Right renal pelvis (tissue), 4 donors: ENCODE measurements around the gene TIMM44. TPM values are rescaled to one million over a fixed set of nuclear protein-coding genes. Genes with fewer than 3 reads are reported as not detected.
"Not testable (repeated sequence)": the region's sequence is repeated elsewhere in the genome, so short reads cannot be mapped to it uniquely, and the experiment has no call there.

Experiments
- DNase-seq, 4 donors: peaks; one replicate each; pipeline ENCODE4 v3.0.0-alpha.2; 2013; ENCODE audit warnings: low read depth in 4 of 4, low spot score in 3 of 4, missing footprints in 1 of 4
- polyA plus RNA-seq, 4 donors: library from polyadenylated mRNA; unstranded; fragments of 120-200 nt; gene quantifications; one replicate each; pipeline ENCODE4 v1.2.1, GENCODE V29; 2013; ENCODE audit not compliant: insufficient read length in 4 of 4

The TIMM44 gene
- polyA plus RNA-seq, 4 donors, result 36.2 to 50.2 (median 37.9) TPM

DNA sequence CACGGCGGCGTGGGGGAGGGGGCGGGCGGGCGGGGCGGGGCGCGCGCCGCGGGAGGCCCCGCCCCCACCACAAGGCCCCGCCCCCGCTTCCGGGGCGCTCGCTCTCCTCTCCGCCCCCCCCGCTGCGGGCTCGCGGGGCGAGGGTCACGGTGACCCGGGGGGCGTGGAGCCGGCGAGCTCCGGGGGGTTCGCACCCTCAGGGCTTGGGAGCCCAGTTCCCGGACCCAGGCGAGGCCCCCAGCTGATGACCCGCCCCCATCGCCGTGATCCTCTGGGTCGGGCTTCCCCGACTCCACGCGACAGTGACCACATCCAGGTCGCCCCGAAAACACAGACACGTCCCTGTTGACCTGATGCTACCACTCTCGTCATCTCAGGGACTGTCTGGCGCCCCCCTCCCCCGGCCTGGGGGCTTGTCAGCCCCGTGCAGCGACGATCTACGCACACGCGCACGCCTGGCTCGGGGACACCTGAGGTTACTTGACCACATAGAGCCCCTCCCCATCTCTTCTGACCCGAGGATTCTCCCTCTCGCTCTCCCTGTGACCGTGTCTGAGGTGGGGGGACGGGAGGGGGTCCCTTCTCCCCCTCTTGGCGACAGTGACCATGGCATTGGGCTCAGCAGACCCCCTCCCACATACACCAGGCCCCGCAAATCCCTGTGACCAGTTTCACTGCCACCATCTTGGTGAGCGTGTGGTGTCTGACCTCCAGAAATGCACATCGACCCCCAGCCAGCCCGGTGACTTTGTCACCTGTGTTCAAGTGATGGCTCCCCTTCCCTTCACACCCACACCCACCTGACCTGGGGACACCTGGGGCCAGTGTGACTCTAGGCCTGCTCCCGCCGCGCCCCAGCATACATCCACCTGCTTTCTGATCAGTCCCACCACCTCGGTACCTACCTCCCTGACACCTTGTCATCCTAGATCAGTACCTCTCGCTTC, 39.1 kb downstream of the TIMM44 start:
- no peak for DNase-seq

DNA sequence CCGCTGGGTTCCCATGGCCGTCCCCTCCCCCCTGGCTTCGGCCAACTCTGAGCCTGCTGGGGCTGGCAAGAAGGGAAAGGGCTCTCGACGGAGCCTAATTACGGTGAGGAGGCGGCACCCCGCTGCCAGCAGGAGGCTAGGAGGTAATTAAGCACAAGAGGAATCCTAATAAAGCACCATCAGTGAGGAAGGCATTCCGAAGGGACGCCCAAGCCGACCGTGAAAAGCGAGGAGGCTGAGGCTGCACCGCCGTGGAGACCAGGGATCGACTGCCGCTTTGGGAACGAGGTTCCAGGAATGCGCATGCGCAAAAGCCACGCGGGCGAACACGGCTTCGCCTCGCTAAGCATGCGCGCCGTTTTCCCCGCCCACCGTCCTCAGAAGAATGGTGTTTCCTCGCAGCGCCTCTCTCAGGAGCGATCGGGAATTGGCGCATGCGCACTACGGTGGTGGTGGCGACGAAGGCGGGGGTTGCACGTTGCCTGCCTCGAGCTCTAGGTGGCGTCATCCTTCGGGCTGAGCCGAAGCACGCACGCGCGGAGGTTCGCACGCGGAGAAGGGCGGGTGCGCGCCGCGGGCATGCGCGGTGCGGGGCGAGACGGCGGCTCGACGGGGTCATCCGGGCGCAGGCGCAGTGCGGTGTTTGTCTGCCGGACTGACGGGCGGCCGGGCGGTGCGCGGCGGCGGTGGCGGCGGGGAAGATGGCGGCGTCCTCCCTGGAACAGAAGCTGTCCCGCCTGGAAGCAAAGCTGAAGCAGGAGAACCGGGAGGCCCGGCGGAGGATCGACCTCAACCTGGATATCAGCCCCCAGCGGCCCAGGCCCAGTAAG, 40.0 kb downstream of the TIMM44 start, which contains the start of gene MAP2K7:
Gene MAP2K7, plus strand, starts transcription at position 634 of the 830 bp plus-strand sequence. Its CDS starts 68 bp downstream, at position 702.
- DNase-seq, result peak; percentile 99 to 100 (median 100)

DNA sequence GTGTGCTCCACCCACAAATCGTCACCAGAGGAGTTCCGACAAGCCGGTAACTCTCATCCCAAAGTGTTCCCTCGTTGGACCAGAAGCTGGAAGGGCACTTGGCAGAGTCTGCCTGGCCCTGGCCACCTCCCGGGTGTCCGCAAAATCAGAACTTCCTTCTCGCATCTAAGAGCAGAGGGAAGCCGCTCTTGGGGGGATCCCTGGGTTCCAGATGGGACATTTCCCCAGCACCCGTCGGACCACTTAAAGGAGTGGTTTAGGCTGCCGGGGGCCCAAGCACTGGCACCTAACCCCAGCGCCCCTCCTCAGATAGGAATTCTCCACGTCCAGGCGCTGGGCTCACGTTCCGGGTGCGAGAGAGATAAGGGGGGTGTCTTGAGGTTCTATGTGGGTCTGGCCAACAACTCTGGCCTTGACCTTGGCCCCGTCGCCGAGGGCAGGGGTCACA, 40.6 kb downstream of the TIMM44 start:
- no peak for DNase-seq

DNA sequence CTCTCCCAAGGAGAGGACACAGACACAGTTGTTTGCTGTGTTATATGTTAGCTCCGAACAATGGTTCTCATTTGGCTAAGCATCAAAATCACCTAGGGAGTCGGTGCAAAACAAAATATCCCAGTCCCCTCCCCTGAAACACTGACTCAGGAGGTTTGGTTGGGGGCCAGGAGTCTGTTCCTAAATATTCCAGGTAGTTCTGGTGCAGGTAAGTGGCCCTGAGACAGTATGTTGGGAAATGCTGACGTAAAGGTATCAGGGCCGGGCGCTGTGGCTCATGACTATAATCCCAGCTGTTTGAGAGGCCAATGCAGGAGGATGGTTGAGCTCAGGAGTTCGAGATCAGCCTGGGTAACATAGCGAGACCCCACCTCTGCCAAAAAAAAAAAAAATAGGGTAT, 42.1 kb downstream of the TIMM44 start:
- DNase-seq, result no peak

DNA sequence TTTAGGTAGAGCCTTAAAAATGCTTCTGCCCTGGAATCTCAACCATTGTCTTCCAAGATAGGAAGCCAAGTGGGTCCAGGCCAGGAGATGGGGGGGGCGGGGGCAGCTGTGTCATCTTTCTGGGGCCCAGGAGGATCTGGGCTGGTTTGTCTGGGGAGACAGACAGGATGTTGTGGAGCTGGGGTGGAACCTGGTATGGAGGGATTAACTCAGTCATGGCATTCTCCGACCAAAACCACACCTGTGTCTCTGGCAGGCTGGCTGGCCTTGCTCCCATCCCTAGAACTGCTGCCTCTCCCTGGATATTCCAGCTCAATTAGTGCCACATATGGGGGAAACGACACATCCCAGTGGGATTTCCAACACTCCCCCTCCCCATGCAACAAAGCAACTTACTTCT, 42.5 kb downstream of the TIMM44 start:
- DNase-seq, result no peak

DNA sequence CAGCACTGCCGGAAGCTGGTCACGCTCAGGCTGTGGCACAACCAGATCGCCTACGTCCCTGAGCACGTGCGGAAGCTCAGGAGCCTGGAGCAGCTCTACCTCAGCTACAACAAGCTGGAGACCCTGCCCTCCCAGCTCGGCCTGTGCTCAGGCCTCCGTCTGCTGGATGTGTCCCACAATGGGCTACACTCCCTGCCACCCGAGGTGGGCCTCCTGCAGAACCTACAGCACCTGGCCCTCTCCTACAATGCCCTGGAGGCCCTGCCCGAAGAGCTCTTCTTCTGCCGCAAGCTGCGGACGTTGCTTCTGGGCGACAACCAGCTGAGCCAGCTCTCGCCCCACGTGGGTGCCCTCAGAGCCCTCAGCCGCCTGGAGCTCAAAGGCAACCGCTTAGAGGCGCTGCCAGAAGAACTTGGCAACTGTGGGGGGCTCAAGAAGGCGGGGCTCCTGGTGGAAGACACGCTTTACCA, 43.0 kb downstream of the TIMM44 start:
- DNase-seq, result no peak

DNA sequence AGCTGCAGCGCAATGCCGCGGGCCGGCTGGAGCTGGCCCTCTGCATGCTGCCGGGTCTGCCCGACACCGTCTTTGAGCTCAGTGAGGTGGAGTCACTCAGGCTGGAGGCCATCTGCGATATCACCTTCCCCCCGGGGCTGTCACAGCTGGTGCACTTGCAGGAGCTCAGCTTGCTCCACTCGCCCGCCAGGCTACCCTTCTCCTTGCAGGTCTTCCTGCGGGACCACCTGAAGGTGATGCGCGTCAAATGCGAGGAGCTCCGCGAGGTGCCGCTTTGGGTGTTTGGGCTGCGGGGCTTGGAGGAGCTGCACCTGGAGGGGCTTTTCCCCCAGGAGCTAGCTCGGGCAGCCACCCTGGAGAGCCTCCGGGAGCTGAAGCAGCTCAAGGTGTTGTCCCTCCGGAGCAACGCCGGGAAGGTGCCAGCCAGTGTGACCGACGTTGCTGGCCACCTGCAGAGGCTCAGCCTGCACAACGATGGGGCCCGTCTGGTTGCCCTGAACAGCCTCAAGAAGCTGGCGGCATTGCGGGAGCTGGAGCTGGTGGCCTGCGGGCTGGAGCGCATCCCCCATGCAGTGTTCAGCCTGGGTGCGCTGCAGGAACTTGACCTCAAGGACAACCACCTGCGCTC, 43.6 kb downstream of the TIMM44 start:
- DNase-seq, result no peak

DNA sequence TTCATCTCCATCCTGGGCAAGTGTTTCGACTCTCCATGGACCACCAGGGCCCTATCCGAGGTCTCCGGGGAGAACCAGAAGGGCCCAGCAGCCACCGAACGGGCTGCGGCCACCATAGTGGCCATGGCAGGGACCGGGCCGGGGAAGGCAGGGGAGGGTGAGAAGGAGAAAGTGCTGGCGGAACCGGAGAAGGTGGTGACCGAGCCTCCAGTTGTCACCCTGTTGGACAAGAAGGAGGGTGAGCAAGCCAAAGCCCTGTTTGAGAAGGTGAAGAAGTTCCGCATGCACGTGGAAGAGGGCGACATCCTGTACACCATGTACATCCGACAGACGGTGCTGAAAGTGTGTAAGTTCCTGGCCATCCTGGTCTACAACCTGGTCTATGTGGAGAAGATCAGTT, 44.5 kb downstream of the TIMM44 start:
- no peak for DNase-seq

DNA sequence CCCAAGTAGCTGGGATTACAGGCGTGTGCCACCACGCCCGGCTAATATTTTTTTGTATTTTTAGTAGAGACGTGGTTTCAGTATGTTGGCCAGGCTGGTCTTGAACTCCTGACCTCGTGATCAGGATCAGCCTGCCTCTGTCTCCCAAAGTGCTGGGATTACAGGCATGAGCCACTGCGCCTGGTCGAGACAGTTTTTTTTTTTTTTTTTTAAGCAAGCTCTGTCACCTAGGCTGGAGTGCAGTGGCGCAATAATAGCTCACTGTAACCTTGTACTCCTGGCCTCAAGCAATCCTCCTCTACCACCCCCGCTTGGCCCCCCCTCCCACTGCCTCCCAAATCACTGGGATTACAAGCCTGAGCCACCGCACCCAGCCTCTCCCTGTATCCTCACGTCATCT, 46.2 kb downstream of the TIMM44 start:
- no peak for DNase-seq

DNA sequence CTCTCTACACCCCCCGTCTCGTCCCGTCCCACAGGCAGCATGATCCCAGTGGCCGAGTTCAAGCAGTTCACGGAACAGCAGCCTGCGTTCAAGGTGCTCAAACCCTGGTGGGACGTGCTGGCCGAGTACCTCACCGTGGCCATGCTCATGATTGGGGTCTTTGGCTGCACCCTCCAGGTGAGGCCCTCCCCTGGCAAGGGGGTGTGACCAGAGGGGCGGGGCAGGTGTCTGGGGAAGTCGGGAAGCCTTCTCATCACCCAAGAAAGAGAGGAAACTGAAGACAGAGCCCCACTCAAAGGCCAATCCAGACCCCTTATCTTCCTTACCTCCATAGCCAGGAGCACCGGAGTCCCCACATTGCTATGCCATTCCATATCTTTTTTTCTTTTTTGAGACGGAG, 47.9 kb downstream of the TIMM44 start:
- no peak for DNase-seq

DNA sequence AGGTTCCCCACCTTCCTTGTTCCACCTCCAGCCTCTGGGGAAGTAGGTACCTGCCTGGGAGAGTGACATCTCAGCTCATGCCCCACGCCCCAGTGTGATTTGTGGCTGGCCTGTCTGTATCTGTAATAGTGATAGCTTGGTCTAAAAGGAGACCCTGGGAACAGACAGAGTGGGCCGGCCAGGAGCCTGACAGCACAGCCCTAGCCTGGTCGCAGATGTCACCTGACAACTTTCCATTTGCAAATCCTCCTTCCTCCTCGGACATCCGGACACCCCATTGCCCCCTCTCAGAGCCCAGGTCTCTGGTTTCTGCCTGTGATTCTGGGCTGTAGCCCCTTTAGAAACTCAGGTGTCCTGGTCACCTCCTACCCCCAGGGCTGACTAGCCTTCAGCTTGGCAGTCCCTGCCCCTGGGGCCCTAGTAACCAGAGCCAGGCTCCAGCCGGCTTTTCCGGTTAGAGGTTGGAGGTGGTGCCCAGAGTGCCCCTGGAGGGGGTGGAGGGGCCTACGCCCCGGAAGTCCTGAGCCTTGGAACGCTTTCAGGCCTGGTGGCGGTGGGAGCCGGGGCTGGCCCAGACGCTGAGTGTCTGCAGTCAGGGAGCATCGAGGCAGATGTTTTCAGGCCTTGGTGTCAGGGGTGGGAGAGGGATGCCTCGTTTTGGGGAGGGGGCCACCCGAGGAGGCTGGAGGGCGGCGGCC, 48.7 kb downstream of the TIMM44 start:
- DNase-seq, result no peak

DNA sequence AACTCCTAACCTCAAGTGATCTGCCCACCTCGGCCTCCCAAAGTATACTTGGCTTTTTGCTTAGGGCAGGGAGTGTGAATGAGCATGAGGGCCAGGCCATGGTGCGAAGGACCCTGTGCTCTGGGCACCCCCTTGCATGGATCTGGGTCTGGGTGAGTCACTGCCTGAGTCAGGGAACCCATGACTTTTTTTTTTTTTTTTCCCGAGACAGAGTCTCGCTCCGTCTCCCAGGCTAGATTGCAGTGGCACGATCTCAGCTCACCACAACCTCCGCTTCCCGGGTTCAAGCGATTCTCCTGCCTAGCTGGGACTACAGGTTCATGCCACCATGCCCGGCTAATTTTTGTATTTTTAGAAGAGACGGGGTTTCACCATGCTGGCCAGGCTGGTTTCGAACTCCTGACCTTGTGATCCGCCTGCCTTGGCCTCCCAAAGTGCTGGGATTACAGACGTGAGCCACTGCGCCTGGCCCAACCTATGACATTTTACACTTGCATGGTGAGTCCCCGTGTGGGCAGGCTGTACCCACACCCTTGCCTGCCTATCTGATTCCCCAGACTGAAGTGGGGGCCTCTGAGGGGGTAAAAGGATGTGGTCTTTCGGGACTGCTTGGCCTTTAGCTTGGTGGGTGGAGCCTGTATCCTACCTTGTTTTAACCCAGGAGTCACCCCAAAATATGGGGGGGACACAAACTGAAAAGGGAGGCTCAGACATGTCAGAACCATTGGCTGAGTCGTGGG, 49.9 kb downstream of the TIMM44 start:
- not testable (repeated sequence) for DNase-seq

DNA sequence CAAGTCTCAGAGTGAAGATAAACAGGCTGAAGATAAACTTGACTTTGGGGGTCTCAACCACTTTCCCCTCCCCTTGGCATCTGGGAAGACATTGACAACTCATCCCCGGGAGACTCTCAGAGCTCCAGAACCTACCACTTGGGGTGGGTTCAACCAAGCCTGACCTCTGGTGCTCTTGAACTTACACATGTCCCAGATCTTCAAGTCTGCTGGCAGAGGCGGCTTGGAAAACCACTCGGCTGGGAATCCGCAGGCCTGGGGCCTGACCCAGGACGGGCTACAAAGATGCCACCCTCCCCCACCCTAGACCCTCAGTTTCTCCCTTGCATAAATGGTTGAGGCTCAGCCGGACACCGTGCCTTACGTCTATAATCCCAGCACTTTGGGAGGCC, 54.6 kb downstream of the TIMM44 start:
- DNase-seq, result no peak

DNA sequence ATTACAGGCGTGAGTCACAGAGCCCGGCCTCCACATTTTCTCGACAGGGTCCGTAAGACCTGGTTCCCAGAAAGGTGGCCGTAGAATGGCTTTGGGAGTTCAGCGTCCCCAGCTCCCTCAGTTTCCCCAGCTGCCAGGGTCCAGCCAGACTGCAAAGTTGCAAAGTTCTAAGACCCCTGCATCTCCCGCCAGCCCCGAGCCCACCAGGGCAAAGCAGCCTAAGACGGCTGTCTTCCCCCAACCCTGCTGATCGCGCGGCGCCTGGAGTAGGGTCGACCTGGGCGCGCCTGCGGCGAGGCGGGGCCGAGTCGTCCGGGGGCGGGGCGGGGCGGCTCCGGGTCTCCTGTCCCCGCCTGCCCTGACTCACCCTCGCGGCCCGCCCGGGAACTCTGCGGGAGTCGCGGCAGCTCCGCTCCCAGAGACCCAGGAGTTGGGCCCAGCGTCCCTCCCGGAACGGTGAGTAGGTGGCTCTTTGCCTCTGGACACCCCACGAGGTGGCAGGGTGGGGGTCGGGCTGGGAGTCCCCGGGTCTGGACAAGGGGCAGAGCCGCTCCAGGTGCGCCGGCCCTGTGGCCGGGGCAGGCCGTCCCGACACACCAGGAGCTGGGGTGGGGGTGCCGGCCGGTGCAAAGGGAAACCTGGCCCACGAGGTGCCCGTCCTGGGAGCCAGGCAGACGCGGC, 55.2 kb downstream of the TIMM44 start, which contains the start of gene LRRC8E:
Gene LRRC8E, plus strand, starts transcription at position 366 of the 681 bp plus-strand sequence. CDS start 7,094 bp downstream, outside the sequence.
- DNase-seq, result no peak

DNA sequence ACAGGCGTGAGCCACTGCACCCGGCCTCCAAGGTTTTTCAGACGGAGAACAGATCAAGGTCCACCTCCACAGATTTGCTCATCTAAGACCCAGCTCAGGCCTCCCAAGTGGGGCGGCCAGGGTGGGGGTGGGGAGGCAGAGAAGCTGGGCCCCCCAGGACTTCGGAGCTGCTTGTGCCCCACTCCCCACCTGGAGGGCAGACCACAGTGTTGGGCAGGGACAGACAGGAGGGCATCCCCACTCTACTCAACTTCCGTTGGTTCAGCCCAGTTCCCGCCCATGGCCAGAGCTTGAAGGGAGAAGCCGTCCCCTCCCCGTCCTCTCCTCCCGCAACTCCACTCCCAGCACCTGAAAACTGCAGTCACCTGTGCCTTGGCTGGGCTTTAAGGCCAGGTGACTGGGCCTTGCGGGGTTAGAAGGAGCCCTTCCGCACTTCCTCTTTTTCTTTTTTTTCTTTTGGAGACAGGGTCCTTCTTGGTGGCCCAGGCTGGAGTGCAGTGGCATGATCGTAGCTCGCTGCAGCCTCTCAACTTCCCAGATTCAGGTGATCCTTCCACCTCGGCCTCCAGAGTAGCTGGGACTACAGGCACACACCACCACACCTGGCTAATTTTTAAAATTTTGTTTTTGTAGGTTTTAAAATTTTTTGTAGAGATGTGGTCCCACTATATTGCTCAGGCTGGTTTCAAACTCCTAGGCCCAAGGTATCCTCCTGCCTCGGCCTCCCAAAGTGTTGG, 55.9 kb downstream of the TIMM44 start:
- DNase-seq, result no peak

DNA sequence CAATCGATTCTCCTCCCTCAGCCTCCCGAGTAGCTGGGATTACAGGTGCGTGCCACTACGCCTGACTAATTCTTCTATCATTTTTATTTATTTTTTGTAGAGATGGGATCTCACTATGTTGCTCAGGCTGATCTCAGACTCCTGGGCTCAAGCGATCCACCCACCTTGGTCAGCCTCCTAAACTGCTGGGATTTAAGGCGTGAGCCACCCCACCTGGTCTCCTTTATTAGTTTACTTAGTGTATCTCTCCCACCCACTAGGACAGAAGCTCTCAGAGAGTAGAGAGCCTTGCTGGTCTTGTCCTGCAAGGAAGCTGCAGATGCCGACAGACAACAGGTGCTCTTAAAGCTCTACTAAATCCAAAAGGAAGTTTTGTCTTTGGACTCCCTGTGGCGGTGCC, 57.6 kb downstream of the TIMM44 start:
- no peak for DNase-seq

DNA sequence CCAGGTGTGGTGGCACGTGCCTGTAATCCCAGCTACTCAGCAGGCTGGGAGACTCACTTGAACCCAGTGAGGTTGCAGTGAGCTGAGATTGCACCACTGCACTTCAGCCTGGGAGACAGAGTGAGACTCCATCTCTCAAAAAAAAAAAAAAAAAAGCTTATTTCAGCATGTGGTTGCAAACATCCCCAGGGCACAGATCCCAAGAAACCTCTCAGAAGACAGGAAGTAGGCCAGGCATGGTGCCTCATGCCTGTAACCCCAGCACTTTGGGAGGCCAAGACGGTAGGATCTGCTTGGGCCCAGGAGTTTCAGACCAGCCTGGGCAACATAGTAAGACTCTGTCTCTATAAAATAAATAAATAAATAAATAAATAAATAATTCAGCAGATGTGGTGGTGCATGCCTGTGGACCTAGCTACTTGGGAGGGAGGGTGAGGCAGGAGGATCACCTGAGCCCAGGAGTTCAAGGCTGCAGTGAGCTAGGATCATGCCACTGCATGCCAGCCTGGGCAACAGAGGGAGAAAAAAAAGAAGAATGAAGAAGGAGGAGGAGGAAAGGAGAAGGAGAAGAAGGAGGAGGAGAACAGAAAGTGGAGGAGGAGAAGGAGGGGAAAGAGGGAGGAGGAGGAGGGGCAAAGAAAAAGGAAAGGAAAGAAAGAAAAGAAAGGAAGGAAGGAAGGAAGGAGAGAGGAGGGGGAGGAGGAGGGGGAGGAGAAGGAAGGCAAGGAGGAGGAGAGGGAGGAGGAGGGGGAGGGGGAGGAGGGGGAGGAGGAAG, 59.5 kb downstream of the TIMM44 start:
- DNase-seq, result no peak
